GM23248 (cell line): Measurements from ENCODE around the gene TEKT3. TPM values are rescaled to one million over a fixed set of nuclear protein-coding genes. Genes with fewer than 3 reads are reported as not detected.

Experiments
- DNase-seq: peaks from one replicate; pipeline ENCODE4 v3.0.0-alpha.2; 2015
- H2AFZ ChIP-seq: fragments of 200-600 bp; sonication (generic); 2 replicates; pipeline ENCODE4 v1.6.1; 2016; ENCODE audit warnings: antibody characterized with exemption
- H3F3A ChIP-seq: fragments of 200-600 bp; sonication (generic); 2 replicates; pipeline ENCODE4 v1.6.1; 2016; ENCODE audit warnings: mild to moderate bottlenecking, antibody characterized with exemption, mixed run types; ENCODE audit not compliant: insufficient read depth
- H3K27ac ChIP-seq: fragments of 200-600 bp; sonication (generic); 2 replicates; pipeline ENCODE4 v1.5.1; 2016; ENCODE audit warnings: mild to moderate bottlenecking
- H3K27me3 ChIP-seq: fragments of 200-600 bp; sonication (generic); replicated peaks from 2 replicates; pipeline ENCODE4 v1.6.1; 2016; ENCODE audit warnings: mild to moderate bottlenecking; ENCODE audit not compliant: insufficient read depth
- H3K36me3 ChIP-seq: fragments of 200-600 bp; sonication (generic); 2 replicates; pipeline ENCODE4 v1.6.1; 2016; ENCODE audit warnings: low read depth, mild to moderate bottlenecking
- H3K4me1 ChIP-seq: fragments of 200-600 bp; sonication (generic); 2 replicates; pipeline ENCODE4 v1.6.1; 2016; ENCODE audit warnings: mild to moderate bottlenecking; ENCODE audit not compliant: insufficient read depth
- H3K4me2 ChIP-seq: fragments of 200-600 bp; sonication (generic); one replicate; pipeline ENCODE4 v1.6.1; 2016; ENCODE audit warnings: mild to moderate bottlenecking; ENCODE audit not compliant: unreplicated experiment
- H3K4me3 ChIP-seq: fragments of 200-600 bp; sonication (generic); 2 replicates; pipeline ENCODE4 v1.5.1; 2016; ENCODE audit warnings: mild to moderate bottlenecking
- H3K79me2 ChIP-seq: fragments of 200-600 bp; sonication (generic); 2 replicates; pipeline ENCODE4 v1.6.1; 2016; ENCODE audit warnings: mild to moderate bottlenecking; ENCODE audit not compliant: insufficient read depth
- H3K9ac ChIP-seq: fragments of 200-600 bp; sonication (generic); 2 replicates; pipeline ENCODE4 v1.6.1; 2016; ENCODE audit warnings: mild to moderate bottlenecking
- H3K9me2 ChIP-seq: fragments of 200-600 bp; sonication (generic); 2 replicates; pipeline ENCODE4 v1.6.1; 2016; ENCODE audit warnings: mixed run types, mild to moderate bottlenecking, moderate library complexity; ENCODE audit not compliant: insufficient read depth
- H3K9me3 ChIP-seq: fragments of 200-600 bp; sonication (generic); one replicate; pipeline ENCODE4 v1.6.1; 2017; ENCODE audit warnings: low read depth
- H4K20me1 ChIP-seq: fragments of 200-600 bp; sonication (generic); 2 replicates; pipeline ENCODE4 v1.6.0; 2016; ENCODE audit not compliant: insufficient read depth
- EZH2 ChIP-seq: fragments of 200-600 bp; sonication (generic); IDR thresholded peaks from 2 replicates; pipeline ENCODE4 v1.6.1; 2018; ENCODE audit warnings: antibody characterized with exemption, mild to moderate bottlenecking; ENCODE audit not compliant: insufficient read depth, poor library complexity, severe bottlenecking
- EZH2phosphoT487 ChIP-seq: fragments of 200-600 bp; sonication (generic); IDR thresholded peaks from 2 replicates; pipeline ENCODE4 v1.6.1; 2018; ENCODE audit warnings: antibody characterized with exemption, moderate library complexity, mild to moderate bottlenecking, low read depth; ENCODE audit not compliant: insufficient read depth
- WGBS, 2 experiments: methylation state at CpG; one replicate each; pipeline ENCODE4 v1.1.6; 2015 to 2017; ENCODE audit warnings: low lambda C conversion rate in 2 of 2, low coverage in 1 of 2; ENCODE audit errors: missing lambda C conversion rate in 2 of 2; 5-methylcytosine and 5-hydroxymethylcytosine counted together
- in situ Hi-C: fragments of 300-500 bp; cut with MboI; formaldehyde crosslinking; loops from 2 replicates; pipeline ENCODE4 v1.15.0; 2020
- polyA plus RNA-seq: library from polyadenylated mRNA; unstranded; fragments of >200 nt; fragmentation: Nextera tagmentation; extraction: Ambion mirVana; gene quantifications from 2 replicates; pipeline ENCODE4 v1.2.1, GENCODE V29; 2016
- total RNA-seq: library from RNA; depleted of rRNA; stranded (reverse); fragments of >200 nt; shearing (Covaris generic); gene quantifications from 2 replicates; pipeline ENCODE4 v1.2.3, GENCODE V29; 2014

Gene TEKT3
- total and polyA plus RNA-seq, 2 experiments from 2014 or later = not detected

GRCh38 chr17:15379659-15380058 lies 38.3 kb upstream of the TEKT3 start:
- H3K4me2 ChIP-seq = no peak overlapping the region
- in situ Hi-C loops = loop anchor here (10.0 kb wide), 1 partner anchor 115 kb away; the partner anchor contains the start of gene PMP22

GRCh38 chr17:15378243-15378642 lies 36.8 kb upstream of the TEKT3 start:
- in situ Hi-C loops = loop anchor here (10.0 kb wide), 1 partner anchor 113 kb away; the partner anchor contains the start of gene PMP22
- no peak overlapping the region for H3K9ac ChIP-seq

More at GRCh38 chr17:15379659-15380058, 38.3 kb upstream of the TEKT3 start:
- H3K79me2 ChIP-seq = no peaks in the 10 kb centered on the region
- no peak overlapping the region for H3K9ac ChIP-seq
- no peaks in the 10 kb centered on the region for H3K9me3 ChIP-seq
- H4K20me1 ChIP-seq = no peaks in the 10 kb centered on the region
- no peak overlapping the region for H3K4me3 ChIP-seq
- H2AFZ ChIP-seq = no peak overlapping the region
- H3K36me3 ChIP-seq = no peaks in the 10 kb centered on the region
- no peaks in the 10 kb centered on the region for H3K9me2 ChIP-seq
- no peak overlapping the region for H3K27ac ChIP-seq
- WGBS, 2 experiments = 82 to 91% methylated on average over 5 of the region's 5 CpGs
- no peaks in the 10 kb centered on the region for H3K27me3 ChIP-seq
- peaks cover 27% of the 10 kb centered on the region for H3K4me1 ChIP-seq
- TF ChIP-seq EZH2 = no peak
- no peak for TF ChIP-seq EZH2phosphoT487
- DNase-seq = no peak
- peaks cover 14% of the 10 kb centered on the region; the same call in 1 of the 2 replicates for H3F3A ChIP-seq

GRCh38 chr17:15377616-15378015 lies 36.2 kb upstream of the TEKT3 start:
- WGBS, 2 experiments = 44 to 49% methylated on average over 6 of the region's 6 CpGs
- H2AFZ ChIP-seq = peak overlapping the region; percentile 55
- H3K9ac ChIP-seq = peak overlapping the region; percentile 32; the same call in 1 of the 2 replicates

More at GRCh38 chr17:15378243-15378642, 36.8 kb upstream of the TEKT3 start:
- Histone ChIP-seq H3K79me2 (no peaks in the 10 kb centered on the region), H3K36me3 (no peaks in the 10 kb centered on the region), H3K9me3 (no peaks in the 10 kb centered on the region), H2AFZ (no peak overlapping the region), H3K4me2 (no peak overlapping the region), H3K9me2 (no peaks in the 10 kb centered on the region), H3K4me1 (peaks cover 15% of the 10 kb centered on the region), H3K27me3 (no peaks in the 10 kb centered on the region), H3K4me3 (no peak overlapping the region), H3F3A (peaks cover 14% of the 10 kb centered on the region; the same call in 1 of the 2 replicates), H4K20me1 (no peaks in the 10 kb centered on the region), H3K27ac (no peak overlapping the region)
- no peak for TF ChIP-seq EZH2phosphoT487
- TF ChIP-seq EZH2 = no peak
- 99 to 100% methylated on average over 4 of the region's 4 CpGs for WGBS, 2 experiments
- no peak for DNase-seq

GRCh38 chr17:15377200-15377599 lies 35.8 kb upstream of the TEKT3 start:
- 27 to 28% methylated on average over 4 of the region's 4 CpGs for WGBS, 2 experiments
- no peaks in the 10 kb centered on the region for H3K9me2 ChIP-seq
- TF ChIP-seq EZH2 (no peak), EZH2phosphoT487 (no peak)
- peak overlapping the region; percentile 55 for H2AFZ ChIP-seq
- peak overlapping the region; percentile 46 for H3K4me3 ChIP-seq
- peak overlapping the region; percentile 32; the same call in 1 of the 2 replicates for H3K9ac ChIP-seq
- in situ Hi-C loops = loop anchor here (10.0 kb wide), 1 partner anchor 112 kb away; the partner anchor contains the start of gene PMP22
- peak; percentile 96 for DNase-seq
- no peaks in the 10 kb centered on the region for H3K36me3 ChIP-seq
- H4K20me1 ChIP-seq = no peaks in the 10 kb centered on the region
- H3F3A ChIP-seq = peaks cover 14% of the 10 kb centered on the region; the same call in 1 of the 2 replicates
- no peaks in the 10 kb centered on the region for H3K9me3 ChIP-seq
- no peaks in the 10 kb centered on the region for H3K79me2 ChIP-seq
- H3K27me3 ChIP-seq = no peaks in the 10 kb centered on the region
- peak overlapping the region; percentile 63 for H3K4me2 ChIP-seq
- H3K4me1 ChIP-seq = peaks cover 15% of the 10 kb centered on the region
- H3K27ac ChIP-seq = peak overlapping the region; percentile 67

More at GRCh38 chr17:15377616-15378015, 36.2 kb upstream of the TEKT3 start:
- peak overlapping the region; percentile 63 for H3K4me2 ChIP-seq
- H3F3A ChIP-seq = peaks cover 14% of the 10 kb centered on the region; the same call in 1 of the 2 replicates
- no peaks in the 10 kb centered on the region for H3K27me3 ChIP-seq
- H3K4me3 ChIP-seq = peak overlapping the region; percentile 46
- H4K20me1 ChIP-seq = no peaks in the 10 kb centered on the region
- H3K79me2 ChIP-seq = no peaks in the 10 kb centered on the region
- DNase-seq = peak; percentile 38
- H3K27ac ChIP-seq = peak overlapping the region; percentile 67
- TF ChIP-seq EZH2phosphoT487 = no peak
- TF ChIP-seq EZH2 = no peak
- H3K36me3 ChIP-seq = no peaks in the 10 kb centered on the region
- no peaks in the 10 kb centered on the region for H3K9me3 ChIP-seq
- peaks cover 15% of the 10 kb centered on the region for H3K4me1 ChIP-seq
- in situ Hi-C loops = loop anchor here (10.0 kb wide), 1 partner anchor 113 kb away; the partner anchor contains the start of gene PMP22
- no peaks in the 10 kb centered on the region for H3K9me2 ChIP-seq
